Measurements from ENCODE around the gene ARIH2.

The ARIH2 gene

GRCh38 chr3:48896936-48897335 lies 21.7 kb upstream of the ARIH2 start:
- Histone ChIP-seq H2AFZ (ENCODE audit: low read depth, low read length, severe bottlenecking) (no peak overlapping the region), H4K20me1 (ENCODE audit: low read depth, low read length) (no peaks in the 10 kb centered on the region), H3K27me3 (ENCODE audit: low read length) (no peaks in the 10 kb centered on the region), H3F3A (ENCODE audit: insufficient read depth) (peaks cover 9% of the 10 kb centered on the region; the same call in 1 of the 2 replicates), H3K9me3 (ENCODE audit: insufficient read depth, low read length) (no peaks in the 10 kb centered on the region), H3K4me2 (ENCODE audit: low read depth, low read length, poor library complexity, severe bottlenecking) (no peak overlapping the region), H3K27ac (ENCODE audit: low read depth, low read length) (no peak overlapping the region), H3K36me3 (ENCODE audit: low read length) (no peaks in the 10 kb centered on the region), H3K4me3 (ENCODE audit: insufficient read depth, low read length, poor library complexity, severe bottlenecking) (no peak overlapping the region), H3K9ac (ENCODE audit: low read length) (no peak overlapping the region), H3K9me2 (replicated peaks; ENCODE audit: insufficient read depth, low read length) (no peaks in the 10 kb centered on the region), H3K79me2 (ENCODE audit: insufficient read depth, low read length) (peaks cover 7% of the 10 kb centered on the region; the same call in 1 of the 2 replicates)
- TF ChIP-seq CTCF (IDR thresholded peaks at IDR 0.05; ENCODE audit: insufficient read depth, low read length, poor library complexity, severe bottlenecking) = no peak

GRCh38 chr3:48897460-48898376 lies 20.9 kb upstream of the ARIH2 start:
- TF ChIP-seq CTCF (IDR thresholded peaks at IDR 0.05; ENCODE audit: insufficient read depth, low read length, poor library complexity, severe bottlenecking) (no peak), EZH2phosphoT487 (conservative IDR thresholded peaks at IDR 0.05; ENCODE audit: low read length) (no peak)

GRCh38 chr3:48898383-48899234 lies 20.0 kb upstream of the ARIH2 start, which contains the start of gene SLC25A20:
Gene SLC25A20 (minus strand): TSS chr3:48898882. CDS start chr3:48898794, 88 bp downstream.
- Histone ChIP-seq H3K9ac (ENCODE audit: low read length) (peak within 1 kb of the TSS; percentile 67), H3K27me3 (ENCODE audit: low read length) (no peaks in the 10 kb centered on the region), H3K79me2 (ENCODE audit: insufficient read depth, low read length) (peaks cover 7% of the 10 kb centered on the region; the same call in 1 of the 2 replicates), H3K9me2 (replicated peaks; ENCODE audit: insufficient read depth, low read length) (no peaks in the 10 kb centered on the region), H3K9me3 (ENCODE audit: insufficient read depth, low read length) (no peaks in the 10 kb centered on the region), H3K4me2 (ENCODE audit: low read depth, low read length, poor library complexity, severe bottlenecking) (peak within 1 kb of the TSS; percentile 86), H3K36me3 (ENCODE audit: low read length) (no peaks in the 10 kb centered on the region), H4K20me1 (ENCODE audit: low read depth, low read length) (no peaks in the 10 kb centered on the region), H3K27ac (ENCODE audit: low read depth, low read length) (peak within 1 kb of the TSS; percentile 29), H2AFZ (ENCODE audit: low read depth, low read length, severe bottlenecking) (peak within 1 kb of the TSS; percentile 92), H3F3A (ENCODE audit: insufficient read depth) (peaks cover 10% of the 10 kb centered on the region; the same call in 1 of the 2 replicates), H3K4me3 (ENCODE audit: insufficient read depth, low read length, poor library complexity, severe bottlenecking) (peak within 1 kb of the TSS; percentile 84)
- no peak for TF ChIP-seq CTCF (IDR thresholded peaks at IDR 0.05; ENCODE audit: insufficient read depth, low read length, poor library complexity, severe bottlenecking)
- TF ChIP-seq EZH2phosphoT487 (conservative IDR thresholded peaks at IDR 0.05; ENCODE audit: low read length) = no peak

More at GRCh38 chr3:48897460-48898376, 20.9 kb upstream of the ARIH2 start:
- Histone ChIP-seq H3K36me3 (ENCODE audit: low read length) (no peaks in the 10 kb centered on the region), H3K9me2 (replicated peaks; ENCODE audit: insufficient read depth, low read length) (no peaks in the 10 kb centered on the region), H3K79me2 (ENCODE audit: insufficient read depth, low read length) (peaks cover 7% of the 10 kb centered on the region; the same call in 1 of the 2 replicates), H3K9ac (ENCODE audit: low read length) (peak overlapping the region; percentile 67), H3K27ac (ENCODE audit: low read depth, low read length) (no peak overlapping the region), H3K9me3 (ENCODE audit: insufficient read depth, low read length) (no peaks in the 10 kb centered on the region), H4K20me1 (ENCODE audit: low read depth, low read length) (no peaks in the 10 kb centered on the region), H3F3A (ENCODE audit: insufficient read depth) (peaks cover 12% of the 10 kb centered on the region; the same call in 1 of the 2 replicates), H3K27me3 (ENCODE audit: low read length) (no peaks in the 10 kb centered on the region), H2AFZ (ENCODE audit: low read depth, low read length, severe bottlenecking) (peak overlapping the region; percentile 92), H3K4me2 (ENCODE audit: low read depth, low read length, poor library complexity, severe bottlenecking) (peak overlapping the region; percentile 86), H3K4me3 (ENCODE audit: insufficient read depth, low read length, poor library complexity, severe bottlenecking) (peak overlapping the region; percentile 84)
